Measurements from ENCODE around the gene HMGCL.
"Not testable (repeated sequence)": the region's sequence is repeated elsewhere in the genome, so short reads cannot be mapped to it uniquely, and the experiment has no call there.

Gene HMGCL

DNA sequence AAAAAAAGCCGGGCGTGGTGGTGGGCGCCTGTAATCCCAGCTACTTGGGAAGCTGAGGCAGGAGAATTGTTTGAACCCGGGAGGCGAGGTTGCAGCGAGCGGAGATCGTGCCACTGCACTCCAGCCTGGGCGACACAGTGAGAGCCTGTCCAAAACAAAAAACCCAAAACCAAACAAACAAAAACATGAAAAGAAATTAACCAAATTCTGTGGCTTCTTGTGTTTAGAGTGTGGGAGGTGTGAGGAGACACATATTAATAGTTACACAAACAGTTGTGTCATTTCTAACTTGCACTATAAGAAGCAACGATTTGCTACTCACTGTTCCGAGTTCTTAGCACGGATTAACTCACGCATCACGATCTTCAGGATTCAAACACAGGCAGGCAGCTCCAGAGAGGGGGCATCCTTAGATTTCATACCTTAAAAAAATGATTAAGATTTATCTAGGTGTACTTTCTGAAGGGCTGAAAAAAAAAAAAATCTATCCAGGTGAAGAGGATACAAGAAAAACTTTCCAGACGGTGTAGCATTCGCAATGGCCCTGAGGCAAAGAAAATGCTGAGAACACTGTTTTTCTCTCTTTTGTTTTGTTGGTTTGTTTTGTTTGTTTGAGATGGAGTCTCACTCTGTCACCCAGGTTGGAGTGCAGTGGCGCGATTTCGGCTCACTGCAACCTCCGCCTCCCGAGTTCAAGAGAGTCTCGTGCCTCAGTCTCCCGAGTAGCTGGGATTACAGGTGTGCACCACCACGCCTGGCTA, 713 bp upstream of the HMGCL start:
- no peak for DNase-seq

DNA sequence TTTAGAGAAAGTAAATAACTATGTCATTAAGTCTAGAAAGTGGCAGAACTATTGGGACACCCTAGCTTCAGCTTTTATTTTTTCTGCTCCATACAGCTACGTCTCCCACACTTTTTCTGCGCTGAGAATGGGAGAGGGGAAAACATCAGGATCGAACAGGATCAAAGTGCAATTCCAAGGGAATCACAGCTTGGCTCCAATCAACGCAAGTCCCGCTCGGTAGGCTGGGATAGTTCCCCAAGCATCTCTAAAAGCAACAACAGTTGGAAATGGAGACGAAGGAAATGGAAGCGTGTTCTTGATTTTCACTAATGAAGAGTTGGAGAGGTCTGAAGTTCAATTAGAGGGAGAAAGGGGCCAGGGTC, 536 bp downstream of the HMGCL start:
- DNase-seq: peak; percentile 6

DNA sequence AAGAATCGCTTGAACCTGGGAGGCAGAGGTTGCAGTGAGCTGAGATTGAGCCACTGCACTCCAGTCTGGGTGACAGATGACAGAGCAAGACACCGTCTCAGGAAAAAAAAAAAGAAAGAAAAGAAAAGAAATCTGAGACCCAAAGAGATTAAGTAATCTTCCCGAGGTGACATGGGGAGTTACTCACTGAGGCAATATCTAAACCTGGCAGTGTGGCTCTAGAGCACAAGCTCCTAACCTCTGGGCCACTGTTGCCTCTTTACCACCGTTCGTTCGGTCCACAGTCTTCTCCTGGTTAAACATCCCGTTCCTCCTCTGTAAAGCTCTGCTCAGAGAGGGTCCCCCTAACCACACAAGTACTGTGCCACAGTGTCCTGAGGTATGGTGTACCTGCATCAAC, 1.5 kb downstream of the HMGCL start:
- no peak for DNase-seq

DNA sequence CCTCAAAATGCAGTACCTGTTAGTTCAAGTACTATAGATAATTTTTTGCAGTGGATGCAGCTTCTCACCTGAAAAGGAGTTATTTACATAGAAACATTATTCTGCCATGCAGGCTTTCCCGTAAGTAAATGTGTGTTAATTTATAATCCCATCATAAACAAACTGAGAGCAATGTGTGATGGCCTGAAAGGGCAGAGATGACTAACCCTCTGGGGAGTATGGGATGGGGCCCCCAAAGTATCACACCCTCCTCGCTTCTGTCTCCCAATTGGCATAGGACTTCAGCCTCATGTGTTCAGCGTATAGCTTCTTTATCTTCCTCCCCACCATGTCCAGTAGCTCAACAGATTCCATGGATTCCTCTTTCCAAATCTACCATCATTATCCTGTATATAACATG, 7.6 kb downstream of the HMGCL start:
- no peak for DNase-seq

DNA sequence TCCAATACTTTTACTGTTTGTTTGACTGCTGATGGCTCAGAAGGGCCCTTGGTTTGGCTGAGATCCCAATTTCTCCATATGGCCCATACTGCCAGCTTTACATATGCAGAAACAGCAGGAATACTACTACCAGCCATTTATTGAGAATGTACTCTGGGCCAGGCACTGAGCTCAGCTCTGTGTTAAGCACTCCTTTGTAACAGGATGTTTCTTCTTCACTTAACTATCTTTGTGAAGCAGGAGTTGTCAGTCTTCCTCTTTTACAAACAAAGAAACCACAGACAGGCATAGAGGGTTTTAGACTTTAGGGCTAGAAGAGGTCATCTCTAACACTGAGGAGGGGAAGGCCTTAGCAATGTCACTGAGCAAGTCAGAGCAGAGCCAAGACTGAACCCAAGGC, 8.3 kb downstream of the HMGCL start:
- DNase-seq: no peak

DNA sequence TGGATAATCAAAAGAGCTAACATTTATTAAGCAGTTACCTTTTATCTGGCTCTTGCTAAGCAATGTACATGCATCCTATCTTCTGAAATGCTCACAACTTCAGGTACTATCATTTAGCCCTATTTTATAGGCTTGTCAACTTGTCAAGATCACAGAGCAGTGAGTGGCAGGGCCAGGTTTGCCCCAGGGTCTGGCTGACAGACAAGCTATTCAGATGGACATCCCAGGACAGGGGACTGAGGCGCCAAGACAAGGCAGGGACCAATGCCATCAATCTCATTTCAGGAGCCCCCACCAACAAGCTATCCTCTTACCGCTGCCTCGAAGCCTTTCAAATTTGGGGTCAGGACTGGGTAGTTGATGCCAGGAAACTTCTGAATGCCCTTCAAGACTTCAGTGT, 8.9 kb downstream of the HMGCL start:
- DNase-seq: no peak

DNA sequence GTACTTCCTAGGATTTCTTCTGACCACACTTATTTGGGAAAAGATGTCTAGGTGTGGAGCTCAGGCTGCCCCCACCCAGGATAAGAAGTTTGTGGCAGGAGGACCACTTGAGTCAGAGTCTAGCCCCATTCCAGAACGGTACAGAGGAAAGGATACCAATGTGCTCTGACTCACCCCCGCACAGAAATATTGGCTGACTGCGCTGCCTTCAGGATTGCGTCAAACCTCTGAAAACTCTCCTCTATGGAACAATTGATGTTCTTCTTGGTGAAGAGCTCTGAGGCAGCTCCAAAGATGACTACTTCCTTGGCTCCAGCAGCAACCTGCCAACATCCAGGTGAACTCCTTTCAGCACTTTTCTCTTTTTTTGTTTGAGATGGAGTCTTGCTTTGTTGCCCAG, 11.2 kb downstream of the HMGCL start:
- no peak for DNase-seq

DNA sequence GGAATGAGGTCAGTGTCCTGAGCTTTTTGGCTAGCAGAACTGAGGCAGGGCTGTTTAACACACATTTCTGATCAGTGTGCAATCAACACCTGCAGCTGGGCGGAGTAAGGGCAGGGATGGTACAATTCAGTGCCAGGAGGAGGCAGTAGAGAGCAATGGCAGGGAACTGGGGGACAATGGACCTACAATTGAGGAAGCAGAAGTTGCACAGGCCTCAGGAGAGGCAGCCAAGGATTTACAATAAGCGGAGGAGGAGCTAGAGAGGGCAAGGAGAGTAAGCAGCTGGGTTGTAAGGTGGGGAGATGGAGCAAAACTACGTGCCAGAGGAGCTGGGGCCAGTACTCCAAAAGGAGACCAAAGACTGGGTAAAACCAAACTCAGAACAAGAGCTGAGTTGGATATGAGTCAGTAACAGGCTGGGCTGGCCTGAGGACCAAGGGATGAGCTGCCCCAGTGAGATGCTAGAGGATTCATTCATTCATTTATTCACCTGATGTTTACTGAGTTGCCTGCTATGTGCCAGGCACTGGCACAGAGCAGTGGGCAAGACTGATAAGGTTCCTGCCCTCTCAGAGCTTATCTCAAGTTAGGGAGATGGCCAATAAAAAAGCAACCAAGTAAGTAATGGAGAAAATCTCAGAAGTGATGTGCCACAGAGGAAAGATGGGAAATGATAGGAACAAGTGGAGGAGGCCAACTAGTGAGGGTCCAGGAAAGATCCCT, 14.2 kb downstream of the HMGCL start:
- DNase-seq: peak; percentile 14

DNA sequence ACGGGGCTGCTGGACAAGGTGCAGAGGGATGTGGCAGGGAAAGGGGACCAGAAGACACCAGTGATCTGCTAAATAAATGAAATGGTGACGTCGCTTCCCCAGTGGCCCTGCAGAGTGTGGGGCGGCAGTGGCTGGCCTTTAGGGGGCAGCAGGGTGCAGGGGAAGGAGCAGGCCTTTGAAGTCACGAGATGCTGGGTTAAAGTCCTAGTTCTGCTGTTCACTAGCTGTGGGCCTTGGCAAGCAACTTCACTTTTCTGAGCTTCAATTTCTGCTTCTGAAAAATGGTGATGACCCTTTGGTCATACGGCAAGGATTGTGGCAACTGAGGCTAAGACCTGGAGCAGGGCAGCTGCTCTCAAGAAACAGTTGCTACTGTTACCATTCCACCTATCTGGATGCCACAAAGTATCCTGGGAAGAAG, 15.5 kb downstream of the HMGCL start:
- peak; percentile 63 for DNase-seq

DNA sequence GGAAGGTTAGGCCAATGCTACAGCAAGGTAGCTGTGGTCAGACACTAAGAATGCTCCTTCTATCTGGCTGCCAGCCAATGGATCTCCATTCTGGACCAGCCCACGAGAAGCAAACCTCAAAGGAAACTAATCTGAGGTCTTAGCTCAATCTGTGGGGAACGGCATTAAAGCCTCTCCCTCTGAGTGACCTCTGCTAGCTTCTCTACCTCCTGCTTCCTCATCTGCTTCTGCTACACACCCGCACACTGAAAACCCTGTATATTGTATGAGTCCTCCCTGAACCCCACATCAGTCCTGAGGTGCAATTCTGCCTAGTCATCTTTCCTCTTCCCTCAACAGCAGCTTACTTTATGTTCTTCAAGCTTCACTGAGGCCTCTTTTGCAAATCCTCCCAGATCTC, 17.8 kb downstream of the HMGCL start:
- no peak for DNase-seq

DNA sequence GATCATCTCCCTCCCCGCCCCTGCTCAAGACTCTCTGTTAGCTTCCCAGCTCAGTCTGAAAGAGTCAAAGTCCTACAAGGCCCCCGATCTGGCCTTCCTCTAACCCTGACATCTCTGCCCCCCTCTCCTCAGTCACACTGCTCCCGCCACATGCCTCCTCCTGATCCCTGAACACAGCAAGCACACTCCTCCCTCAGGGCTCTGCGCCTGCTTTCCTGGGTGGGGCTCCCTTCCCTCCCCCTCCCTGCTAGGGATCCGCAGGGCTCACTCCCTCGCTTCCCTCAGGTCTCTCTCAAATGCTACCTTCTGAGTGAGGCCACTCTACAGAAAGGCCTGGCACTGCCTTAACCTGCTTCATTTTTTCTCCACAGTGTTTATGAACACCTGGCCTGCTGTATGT, 18.9 kb downstream of the HMGCL start:
- DNase-seq: no peak

DNA sequence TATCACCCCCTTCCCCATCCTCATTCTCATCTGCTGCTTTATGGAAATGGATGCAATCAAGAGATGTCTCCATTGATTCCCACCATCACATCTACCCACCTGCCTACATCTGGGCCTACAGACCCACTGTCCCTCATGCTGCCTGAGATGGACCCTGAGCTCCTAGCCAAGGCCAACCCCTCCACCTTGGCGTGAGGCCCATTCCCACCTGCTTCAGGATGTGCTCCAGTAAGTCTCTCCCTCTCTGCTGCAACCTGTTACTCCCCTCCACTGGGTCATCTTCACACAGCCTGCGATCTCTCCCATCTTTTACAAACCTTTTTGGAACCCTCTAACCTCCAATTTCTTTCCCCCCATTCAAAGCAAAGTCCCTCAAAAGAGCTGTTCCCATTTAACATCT, 20.2 kb downstream of the HMGCL start:
- DNase-seq: no peak

DNA sequence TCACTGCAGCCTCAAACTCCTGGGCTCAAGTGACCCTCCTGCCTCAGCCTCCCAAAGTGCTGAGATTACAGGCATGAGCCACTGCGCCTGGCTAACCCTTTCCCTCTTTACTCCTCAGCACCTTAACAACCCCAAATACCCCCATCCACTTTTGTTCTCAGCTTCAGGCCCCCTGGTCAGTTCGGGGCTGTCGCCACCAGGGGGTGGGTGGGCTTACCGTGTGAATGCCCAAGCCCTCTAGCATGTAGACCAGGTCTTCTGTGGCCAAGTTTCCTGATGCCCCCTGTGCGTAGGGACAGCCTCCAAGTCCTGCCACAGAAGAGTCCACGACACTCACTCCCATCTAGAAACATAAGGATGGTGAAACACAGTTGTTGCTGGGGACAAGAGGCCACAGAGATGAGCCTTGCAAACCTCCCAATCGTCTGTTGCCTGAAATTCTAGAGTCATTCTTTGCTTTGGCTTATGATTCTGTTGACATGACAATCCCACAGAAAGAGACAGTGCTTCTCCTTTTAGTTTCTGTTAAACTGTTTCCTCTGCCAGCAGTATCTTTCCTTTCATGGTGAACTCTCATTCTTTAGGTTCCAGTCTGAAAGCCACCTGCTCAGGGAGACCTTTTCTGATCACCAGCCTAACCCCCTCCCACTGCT, 20.9 kb downstream of the HMGCL start:
- no peak for DNase-seq

DNA sequence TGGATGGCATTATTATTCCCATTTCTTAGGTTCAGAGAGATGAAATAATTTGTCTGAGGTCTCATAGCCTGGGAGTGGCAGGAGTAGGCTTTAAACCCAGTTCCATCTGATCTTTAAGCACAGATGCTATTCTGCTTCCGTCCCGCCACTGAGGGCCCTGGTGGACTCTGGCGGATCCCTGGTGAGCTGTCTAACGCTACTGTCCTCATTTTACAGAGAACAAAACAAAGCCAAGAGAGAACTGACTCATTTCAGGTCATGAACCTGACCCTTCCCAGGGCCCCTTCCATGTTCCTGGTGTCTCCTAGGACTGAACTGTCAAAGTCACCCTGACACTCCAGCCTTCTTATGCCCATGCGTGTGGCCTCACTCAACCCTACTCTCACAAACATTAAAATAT, 21.6 kb downstream of the HMGCL start:
- no peak for DNase-seq

DNA sequence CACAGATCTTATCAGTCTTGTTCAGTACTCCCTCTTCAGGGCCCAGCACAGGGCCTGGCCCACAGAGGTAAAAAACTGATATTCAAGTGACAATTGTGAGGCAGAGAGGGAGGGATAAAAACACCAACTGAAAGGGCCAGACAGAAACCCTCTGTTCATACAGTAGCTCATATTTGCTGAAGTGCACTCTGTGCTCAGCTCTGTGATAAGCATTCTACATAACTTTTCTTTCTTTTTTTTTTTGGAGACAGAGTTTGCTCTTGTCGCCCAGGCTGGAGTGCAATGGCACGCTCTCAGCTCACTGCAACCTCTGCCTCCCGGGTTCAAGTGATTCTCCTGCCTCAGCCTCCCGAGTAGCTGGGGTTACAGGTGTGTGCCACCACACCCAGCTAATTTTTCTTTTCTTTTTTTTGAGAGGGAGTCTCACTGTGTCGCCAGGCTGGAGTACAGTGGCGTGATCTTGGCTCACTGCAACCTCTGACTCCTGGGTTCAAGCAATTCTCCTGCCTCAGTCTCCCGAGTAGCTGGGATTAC, 22.4 kb downstream of the HMGCL start:
- not testable (repeated sequence) for DNase-seq

DNA sequence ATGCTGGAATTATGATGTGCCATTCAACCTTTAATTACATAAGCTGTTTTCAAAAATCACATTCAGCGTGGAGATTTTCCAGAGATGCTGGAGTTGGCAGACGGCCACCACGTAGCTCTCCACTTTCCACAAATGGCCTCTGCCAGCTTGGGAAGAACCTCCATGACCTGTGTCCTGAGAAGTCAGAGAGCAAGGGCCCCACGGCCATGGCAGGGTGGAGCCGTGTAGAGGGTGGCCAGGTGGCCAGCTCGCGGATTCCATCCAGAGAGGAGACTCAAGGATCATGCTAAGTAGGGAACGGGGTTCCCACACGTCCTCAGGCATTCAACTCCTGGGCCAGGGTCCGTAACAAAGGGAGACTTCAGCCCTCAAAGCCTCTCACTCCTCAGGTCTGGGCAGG, 23.4 kb downstream of the HMGCL start:
- DNase-seq: no peak

DNA sequence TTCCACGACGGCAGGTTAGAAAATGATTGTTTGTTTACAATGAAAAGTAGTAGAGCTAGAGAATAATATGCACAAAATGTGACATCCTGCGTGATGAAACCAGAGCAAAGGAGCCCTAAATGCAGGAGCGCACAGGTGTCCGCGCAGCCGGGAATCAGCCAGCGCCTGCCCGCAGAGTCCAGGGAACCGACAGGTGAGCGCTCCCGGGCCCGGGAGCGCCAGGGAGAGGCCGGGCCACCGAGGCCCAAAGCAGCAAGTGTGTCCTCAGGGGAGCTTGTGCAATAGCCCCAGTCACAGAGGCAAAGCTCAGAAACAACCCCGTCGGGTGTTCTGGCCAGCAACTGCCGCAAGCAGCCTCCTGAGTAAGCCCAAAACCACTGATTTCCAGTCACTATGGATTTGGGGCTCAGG, 23.9 kb downstream of the HMGCL start:
- no peak for DNase-seq

DNA sequence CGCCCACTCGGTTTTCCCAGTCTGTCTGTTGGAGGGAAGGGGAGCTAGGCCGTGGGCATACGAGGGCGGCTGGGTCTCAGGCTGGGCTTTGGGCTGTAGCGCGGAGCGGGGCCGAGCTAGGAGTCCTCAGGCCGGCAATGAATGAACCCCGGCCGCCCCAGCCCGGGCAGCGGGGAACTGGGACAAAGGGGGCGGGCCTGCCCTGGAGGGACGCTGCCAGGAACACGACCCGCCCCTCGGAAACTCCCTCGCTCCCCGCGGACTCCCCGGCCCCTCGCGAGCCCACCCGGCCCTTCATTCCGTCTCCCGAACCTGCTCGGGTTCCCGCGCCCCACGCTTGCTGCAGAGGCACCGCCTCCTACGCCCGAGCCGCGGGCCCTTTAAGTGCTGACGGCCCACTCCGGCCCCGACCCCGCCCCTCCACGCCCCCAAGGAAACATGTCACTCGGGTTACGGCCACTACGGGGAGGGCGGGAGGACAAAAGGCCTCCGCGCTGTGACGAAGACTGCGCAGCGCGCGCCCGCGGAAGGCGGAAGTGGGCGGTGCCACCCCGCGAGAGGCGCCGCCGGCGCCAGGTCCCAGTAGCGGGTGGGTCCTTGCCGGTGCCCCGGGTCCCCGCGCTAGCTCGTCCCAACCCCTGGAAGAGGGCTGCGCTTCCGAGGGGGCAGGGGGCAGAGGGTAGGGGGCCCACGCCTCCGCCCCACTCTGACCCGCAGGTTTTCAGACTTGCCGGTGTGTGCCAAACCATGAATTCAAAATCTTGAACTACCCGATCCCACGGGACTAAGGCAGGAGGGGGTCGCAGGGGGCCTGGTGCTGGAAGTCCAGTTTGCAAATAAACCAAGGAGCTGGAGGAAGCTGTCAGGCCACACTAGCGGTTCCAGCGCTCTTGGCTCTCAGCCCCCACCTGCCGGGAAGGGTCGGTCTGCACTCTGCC, 24.6 kb downstream of the HMGCL start, which contains the start of gene GALE:
GALE (minus strand) TSS at position 355 of the 938 bp plus-strand sequence. CDS start 1,747 bp downstream, outside the sequence.
- peak; percentile 96 for DNase-seq

DNA sequence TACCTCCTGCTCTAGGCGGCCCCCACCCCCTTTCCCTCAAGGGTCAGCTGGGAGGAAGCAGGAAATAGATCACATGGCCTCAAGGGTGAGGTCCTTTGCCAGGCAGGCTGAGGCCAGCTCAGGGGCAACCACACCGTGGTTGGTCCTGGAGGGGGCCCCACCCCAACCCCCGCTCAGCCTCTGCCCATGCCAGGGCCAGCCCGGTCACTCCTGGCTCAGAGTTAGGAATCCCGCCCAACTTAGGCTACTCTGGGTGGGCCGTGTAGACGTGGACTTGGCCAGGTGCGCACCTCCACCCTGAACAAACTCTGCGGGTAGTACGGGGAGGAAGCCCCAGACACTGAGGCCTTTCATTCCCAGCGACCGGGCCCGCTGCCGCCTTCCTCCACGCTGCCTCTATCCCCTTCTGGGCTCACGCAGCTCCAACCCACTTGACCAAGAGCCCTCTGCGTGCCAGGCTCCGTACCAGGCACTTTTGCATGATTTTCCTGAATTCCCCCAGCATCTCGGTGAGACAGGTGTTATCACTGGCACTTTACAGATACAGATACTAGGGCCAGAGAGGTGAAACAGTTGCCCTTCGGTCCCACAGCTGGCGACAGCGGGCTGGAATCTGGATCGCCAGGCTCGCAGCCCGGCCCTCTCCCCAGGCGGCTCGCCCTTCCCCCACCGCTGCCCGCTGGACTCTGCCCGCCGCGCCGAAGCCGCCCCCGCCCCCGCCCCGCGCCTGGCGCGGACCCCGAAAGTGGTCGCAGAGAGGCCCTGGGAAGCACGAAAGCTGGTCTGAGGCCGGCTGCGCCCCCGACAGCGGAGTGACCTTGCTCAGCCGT, 25.4 kb downstream of the HMGCL start:
- peak; percentile 57 for DNase-seq

DNA sequence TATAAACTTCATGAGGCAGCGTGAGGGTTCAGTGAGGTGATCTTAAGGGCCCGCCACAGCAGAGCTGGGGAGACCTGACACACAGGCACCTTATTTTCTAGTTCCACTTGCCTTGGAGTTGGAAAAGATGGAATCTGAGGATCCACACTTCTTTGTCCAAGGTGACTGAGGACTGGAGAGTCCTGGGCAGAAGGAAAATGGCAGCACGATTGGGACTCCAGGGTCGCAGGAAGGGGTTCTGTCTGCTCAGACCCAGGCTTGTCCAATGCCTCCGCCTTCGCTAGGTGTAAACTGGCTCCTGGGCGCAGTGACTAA, 26.0 kb downstream of the HMGCL start:
- DNase-seq: no peak

DNA sequence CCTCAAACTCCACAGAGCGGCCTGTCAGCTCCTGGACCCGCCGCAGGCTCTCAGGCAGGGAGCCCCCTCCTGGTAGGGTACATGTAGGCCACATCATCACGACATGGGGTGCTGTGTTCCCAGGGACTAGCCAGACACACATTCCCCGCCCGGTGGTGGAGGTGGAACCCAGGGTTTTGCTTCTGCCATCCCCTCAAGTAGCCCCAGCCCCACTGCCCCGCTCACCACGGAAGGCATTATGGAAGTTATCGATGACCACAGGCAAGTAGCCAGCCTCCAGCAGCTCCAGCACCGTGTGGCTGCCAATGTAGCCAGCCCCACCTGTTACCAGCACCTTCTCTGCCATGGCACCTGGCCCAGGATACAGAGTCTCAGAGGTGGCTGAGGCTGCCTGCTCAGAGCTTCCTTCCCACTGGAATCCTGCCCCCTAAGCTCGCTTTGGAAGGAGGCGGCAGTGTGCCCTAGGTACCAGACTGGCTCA, 26.5 kb downstream of the HMGCL start:
- no peak for DNase-seq
